Right lung (tissue), 5 donors: ENCODE measurements around the gene CAST. TPM values are rescaled to one million over a fixed set of nuclear protein-coding genes. Genes with fewer than 3 reads are reported as not detected.
A peak's percentile ranks its signal among the peaks of the same experiment; 100 is the strongest.

Source experiments
- DNase-seq, 2 donors: peaks; one replicate each; pipeline ENCODE4 v3.0.0-alpha.2; 2013
- polyA plus RNA-seq, 5 donors: library from polyadenylated mRNA; unstranded; fragments of 120-200 nt; gene quantifications; one replicate each; pipeline versions ENCODE4 v1.2.1 to v1.2.3, GENCODE V29; 2013; ENCODE audit warnings: inconsistent platforms in 1 of 5, low replicate concordance in 1 of 5; ENCODE audit not compliant: insufficient read length in 5 of 5, insufficient read depth in 1 of 5

The CAST gene
- polyA plus RNA-seq, 5 donors: 112 to 177 (median 165) TPM

- no peak for DNase-seq
Measured at GRCh38 chr5:96708600-96708999, 46.4 kb downstream of the CAST start.

DNA sequence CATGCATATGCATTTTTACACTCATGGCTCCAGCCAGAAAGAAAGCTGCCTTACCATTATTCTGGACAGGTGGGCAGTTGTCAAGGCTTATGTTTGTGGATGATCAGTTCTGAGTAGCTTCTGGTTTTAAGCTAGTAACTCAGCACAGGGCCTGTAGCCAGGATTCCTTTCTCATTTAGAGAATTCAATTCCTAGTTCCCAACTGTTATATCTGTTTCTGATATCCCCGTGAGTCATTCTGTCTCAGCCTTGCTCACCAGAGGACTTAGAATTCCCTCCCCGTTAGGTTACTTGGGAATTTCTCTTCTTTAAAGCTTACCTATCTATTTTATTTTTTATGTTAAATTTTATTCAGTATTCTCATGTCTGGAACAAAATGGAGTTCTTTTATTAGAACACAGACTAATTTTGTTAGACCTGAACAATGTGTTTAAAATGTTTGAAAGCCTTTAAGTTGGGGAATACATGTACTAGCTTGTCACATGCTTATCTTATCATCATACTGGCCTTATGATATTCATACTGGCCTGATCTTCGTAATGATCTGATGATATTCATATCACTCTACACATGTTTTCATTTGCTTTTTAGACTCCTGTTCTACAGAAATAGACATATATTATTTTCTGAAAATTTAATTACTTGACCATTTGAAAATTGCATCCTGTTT, 47.1 kb downstream of the CAST start:
- no peak for DNase-seq

GRCh38 chr5:96712100-96712746, 50.0 kb downstream of the CAST start:
- no peak for DNase-seq

- no peak for DNase-seq
Measured at GRCh38 chr5:96714450-96714849, 52.3 kb downstream of the CAST start.

- DNase-seq: peak; percentile 83 to 93
Measured at GRCh38 chr5:96714951-96715451, 52.8 kb downstream of the CAST start.

- no peak for DNase-seq
Measured at GRCh38 chr5:96716007-96716406, 53.8 kb downstream of the CAST start.

DNA sequence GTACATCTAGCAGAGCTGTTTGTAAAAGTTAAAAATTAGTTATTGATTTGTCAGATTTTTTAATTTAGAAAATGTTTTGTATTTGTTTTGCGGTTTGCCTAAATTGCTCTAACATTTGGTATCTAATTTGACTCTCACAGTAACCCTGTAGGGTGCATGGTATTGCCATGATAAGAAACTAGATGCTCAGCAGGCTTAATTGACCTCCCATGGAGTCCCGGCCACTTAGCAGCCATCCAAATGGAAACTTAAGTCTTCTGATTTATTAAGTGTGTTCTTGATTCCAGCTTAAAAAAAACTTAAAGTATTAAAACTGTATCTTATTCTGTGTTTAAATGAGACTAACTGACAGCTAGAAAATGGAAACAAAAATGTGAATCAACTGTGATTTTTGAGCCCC, 54.5 kb downstream of the CAST start:
- DNase-seq: no peak

DNA sequence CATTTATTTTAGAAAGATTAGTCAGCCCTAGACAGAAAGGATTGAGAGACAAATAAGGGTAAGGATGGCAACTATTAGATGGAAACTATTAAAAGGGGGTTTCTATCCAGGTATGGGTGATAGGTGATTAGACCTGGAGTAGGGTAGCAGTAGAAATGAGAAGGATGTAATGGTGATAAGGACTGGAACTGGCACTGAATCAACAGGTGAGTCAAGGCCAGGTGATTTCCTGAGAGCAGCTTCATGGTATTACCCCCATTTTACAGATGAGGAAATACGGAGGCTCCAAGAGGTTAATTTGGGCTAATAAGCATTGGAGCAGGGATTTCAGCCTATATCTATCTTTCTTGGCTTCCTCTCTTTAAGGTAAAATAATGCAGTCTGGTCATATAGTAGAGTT, 55.7 kb downstream of the CAST start:
- no peak for DNase-seq

- DNase-seq: no peak
Measured at GRCh38 chr5:96718635-96719077, 56.5 kb downstream of the CAST start.

GRCh38 chr5:96720408-96720807, 58.2 kb downstream of the CAST start:
- DNase-seq: no peak

DNA sequence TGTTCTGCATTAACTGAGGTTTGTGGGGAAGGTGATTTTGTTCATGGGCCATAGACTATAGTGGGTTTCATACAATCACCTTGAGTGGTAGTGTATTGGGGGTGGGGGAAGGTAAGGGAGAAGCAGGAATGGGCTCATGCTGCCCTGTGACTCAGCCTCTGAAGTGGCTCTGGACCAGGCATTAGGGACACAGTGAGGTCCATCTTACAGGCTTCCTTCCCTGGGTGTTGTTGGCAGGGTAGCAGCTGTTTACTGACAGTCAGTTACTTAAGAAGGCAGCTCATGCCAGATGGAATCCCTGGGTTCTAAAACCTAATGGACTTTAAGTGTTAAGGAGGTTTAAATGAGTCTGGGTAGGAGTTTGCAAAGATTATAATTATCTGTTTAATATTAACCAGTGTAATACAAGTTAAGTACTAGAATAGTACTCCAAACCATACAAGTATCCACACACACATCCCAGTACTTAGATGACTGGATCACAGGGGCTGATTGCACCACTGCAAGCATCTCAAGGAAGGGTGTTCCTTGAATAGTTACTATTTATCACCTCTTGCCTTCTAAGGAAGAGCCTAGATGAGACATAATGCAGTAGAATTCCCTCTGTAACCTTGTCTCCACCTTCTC, 59.3 kb downstream of the CAST start:
- DNase-seq: peak; percentile 81 to 87

DNA sequence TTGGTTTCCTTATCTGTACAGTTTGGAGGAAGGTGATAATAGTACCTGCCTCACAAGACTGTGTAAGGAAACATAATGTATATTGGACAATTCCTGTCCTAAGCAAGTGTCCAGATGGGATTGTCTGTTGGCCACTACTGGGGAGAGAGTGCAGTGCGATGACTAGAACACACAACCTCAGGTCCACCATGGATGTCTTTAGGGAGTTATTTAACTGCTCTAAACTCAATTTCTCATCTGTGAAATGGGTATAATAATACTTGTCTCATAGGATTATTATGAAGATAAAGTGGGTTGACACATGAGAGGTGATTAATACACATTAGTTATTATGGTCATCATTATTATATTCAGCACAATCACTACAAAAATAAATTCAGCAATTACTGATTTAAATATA, 63.1 kb downstream of the CAST start:
- DNase-seq: no peak

DNA sequence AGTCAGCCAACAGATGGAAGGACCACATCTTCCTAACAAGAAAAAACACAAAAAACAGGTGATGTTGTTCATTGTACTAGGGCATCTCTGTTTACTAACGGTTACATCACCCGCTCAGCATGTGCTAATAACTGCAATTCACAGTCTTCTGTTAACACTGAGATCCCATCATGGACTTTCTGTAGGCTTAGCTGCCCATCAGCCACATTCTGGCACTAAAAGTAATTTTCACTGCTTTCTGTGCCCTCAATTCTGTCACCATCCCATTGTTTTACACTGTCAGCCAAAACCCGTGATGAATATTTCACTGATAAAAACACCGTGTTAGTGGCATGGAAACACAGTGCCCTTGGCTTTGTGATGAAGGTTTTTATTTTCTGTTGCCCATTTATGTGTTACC, 64.6 kb downstream of the CAST start:
- no peak for DNase-seq

DNA sequence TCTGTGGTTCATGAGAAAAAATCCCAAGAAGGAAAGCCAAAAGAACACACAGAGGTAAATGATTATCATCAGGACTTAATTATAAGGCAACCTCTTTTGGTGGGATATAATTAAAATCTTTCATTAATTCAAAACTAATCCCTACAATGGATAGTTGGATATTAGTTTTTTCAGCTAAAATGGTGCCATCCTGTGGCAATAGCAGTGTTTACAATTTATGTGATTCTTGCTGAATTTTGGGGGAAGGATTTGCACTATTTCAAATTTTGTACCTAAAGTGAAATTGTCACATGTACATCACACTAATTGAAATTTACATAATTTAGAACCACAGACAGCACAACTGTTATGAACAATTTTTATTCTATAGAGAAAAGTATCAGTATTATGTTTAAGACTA, 67.0 kb downstream of the CAST start:
- DNase-seq: no peak

DNA sequence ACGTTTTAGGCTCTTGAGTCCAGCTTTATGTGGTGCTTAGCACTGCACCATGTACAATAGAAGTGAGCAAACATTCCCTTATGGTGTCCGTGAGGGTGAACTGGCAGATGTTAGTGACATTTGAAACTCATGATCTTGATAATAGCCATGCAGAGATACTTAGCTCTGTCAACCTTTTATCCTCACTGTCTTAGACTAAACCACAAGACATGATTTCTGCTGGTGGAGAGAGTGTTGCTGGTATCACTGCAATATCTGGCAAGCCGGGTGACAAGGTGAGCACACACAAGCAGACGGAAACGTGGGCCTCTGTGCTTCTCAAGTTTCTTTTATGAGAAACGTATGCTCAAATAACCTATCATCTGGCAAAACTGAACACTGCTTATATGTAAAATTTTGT, 68.4 kb downstream of the CAST start:
- no peak for DNase-seq

GRCh38 chr5:96733771-96734500, 71.8 kb downstream of the CAST start:
- no peak for DNase-seq

DNA sequence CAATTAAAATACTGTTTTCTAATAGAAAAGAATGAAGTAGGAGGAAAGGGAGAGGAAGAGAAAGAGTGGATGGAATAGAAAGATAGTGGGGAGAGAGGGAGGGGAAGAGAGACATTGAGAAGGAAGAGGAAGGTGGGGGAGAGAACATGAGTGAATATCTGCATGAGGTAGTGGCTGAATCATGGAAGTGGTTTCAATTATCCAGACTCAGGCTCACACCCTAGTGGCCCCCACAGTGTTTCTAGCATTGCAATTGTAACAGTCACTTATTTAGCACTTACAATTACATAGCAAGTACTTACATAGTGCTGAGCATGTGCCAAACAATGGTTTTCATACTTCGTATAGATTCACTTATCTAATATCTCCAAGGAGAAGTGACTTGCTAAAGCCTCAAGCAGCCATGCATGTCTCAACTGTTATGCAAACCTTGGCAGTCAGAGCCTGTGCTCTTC, 72.7 kb downstream of the CAST start:
- no peak for DNase-seq

GRCh38 chr5:96736937-96737336, 74.8 kb downstream of the CAST start:
- DNase-seq: no peak

DNA sequence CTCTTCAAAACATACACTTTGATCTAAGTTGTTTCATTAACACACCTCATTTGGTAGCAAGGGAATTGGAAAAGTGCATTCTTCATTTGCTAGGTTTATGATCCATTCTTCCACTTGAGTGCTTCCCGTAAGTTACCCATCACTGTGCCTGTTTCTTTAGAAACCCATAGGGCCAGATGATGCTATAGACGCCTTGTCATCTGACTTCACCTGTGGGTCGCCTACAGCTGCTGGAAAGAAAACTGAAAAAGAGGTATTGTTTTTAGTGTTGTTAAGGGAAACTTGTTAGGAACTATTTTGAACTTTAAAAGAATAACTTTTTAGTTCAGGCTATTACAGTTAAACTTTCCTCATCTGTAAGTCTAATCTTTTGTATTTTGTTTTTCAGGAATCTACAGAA, 78.9 kb downstream of the CAST start:
- DNase-seq: no peak

- DNase-seq: no peak
Measured at GRCh38 chr5:96741891-96742309, 79.7 kb downstream of the CAST start.

DNA sequence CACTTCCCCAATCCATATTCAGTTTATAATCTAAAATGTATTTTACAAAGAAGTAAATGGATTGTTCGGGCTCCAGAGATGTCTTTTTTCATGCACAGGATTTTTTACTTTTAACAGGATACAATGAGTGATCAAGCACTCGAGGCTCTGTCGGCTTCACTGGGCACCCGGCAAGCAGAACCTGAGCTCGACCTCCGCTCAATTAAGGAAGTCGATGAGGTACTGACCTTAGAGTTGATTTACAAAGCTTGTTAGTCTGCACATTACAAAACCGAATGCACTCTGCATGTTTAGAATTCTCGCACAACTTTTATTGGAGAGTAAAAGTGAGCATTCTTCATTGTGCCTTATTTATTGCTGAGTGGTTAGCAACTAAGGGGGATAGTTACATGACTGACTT, 80.4 kb downstream of the CAST start:
- no peak for DNase-seq

DNA sequence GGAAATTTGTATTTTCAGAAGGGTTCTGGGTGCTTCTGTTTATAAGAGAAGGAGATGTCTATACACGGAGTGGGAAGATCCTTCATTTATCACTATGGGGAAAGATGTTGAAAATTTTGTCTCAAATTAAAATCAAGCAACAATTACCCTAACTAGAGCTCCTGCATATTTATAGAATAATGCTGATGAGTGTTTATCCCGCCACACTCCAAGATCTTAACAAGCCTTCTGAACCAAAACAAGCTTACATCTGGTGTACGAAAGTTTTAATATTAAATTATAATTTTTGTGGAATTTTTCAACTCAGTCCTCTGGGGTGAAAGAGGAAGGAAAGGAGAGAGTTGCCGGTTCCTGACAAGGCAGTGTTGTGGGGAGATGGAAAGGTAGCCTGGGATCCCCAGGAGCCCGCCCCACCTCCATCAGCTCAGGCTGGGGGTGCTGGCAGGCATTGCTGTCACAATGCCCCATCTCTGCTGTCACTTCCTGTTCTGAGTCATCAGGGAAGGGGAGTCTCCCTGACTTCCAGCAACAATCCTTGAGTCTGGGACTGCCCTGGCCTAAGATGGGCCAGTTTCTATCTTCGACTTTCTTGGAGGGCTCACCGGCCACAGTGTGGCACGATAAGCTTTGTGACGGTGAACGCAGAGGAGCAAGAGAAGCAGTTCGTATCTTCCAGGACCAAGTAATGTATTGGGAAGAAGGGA, 81.0 kb downstream of the CAST start:
- DNase-seq: no peak
